Measurements from ENCODE around the gene RING1. TPM values are rescaled to one million over a fixed set of nuclear protein-coding genes. Genes with fewer than 3 reads are reported as not detected.

RING1 gene
- total RNA-seq, 1 donor from 2014 or later = 30.8 TPM

DNA sequence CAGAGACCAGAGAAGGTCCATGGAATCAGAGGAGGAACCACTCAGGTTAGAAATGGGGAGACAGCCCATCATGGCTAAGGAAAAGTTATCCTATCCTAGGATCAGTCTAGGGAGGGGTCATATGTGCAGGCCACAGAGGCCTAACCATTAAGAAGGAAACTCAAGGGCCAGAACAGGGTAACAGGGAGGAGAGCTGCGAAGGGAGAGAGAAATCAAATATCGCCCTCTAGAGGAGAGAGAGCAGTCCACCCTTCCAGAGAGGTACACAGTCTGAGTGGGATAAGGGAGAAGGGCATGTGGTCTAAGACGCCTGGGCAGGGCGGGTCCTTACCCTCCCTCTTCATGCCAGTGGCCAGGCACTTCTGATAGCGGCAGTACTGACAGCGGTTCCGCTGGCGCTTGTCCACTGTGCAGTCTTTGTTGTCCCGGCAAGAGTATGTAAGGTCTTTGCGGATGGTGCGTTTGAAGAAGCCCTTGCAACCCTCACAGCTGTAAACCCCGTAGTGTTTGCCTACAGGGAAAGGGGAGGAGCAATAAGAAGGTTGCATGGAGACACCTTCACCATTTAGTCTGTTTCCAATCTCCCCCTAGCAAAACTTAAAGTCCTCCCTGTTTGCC lies 10.8 kb upstream of the RING1 start:
- H3K79me2 ChIP-seq (ENCODE audit: insufficient read depth, low read length) = peaks cover 53% of the 10 kb centered on the region
- Mint-ChIP-seq H3K4me1 (ENCODE audit: low read depth, unreplicated experiment) (peaks cover 23% of the 10 kb centered on the region), H3K9me3 (ENCODE audit: unreplicated experiment) (no peaks in the 10 kb centered on the region), H3K27ac (ENCODE audit: unreplicated experiment) (peak overlapping the region; percentile 30), H3K27me3 (ENCODE audit: low read depth, unreplicated experiment) (peaks cover 2% of the 10 kb centered on the region), H3K36me3 (ENCODE audit: low read depth, unreplicated experiment) (peaks cover 32% of the 10 kb centered on the region), H3K4me3 (ENCODE audit: unreplicated experiment) (peak overlapping the region; percentile 34)
- peak overlapping the region; percentile 96 for H3K4me2 ChIP-seq (ENCODE audit: low read length)
- DNase-seq (ENCODE audit: low read depth) (peak; percentile 48), FAIRE-seq (no peak)
- H4K20me1 ChIP-seq (ENCODE audit: insufficient read depth, low read length) = peaks cover 74% of the 10 kb centered on the region
- H2AFZ ChIP-seq (ENCODE audit: low read depth, low read length) = no peak overlapping the region
- no peaks in the 10 kb centered on the region for H3K9me3 ChIP-seq (ENCODE audit: insufficient read depth, low read depth, low read length)
- no peak overlapping the region for H3K4me3 ChIP-seq (ENCODE audit: insufficient read depth, low read depth, low read length)
- peak overlapping the region; percentile 13 for H3K9ac ChIP-seq (ENCODE audit: low read length)
- H3K27me3 ChIP-seq (ENCODE audit: insufficient read depth, low read length) = no peaks in the 10 kb centered on the region
- H3K4me1 ChIP-seq (ENCODE audit: insufficient read depth, low read length) = peaks cover 19% of the 10 kb centered on the region
- H3K36me3 ChIP-seq (ENCODE audit: insufficient read depth, low read length) = peaks cover 41% of the 10 kb centered on the region
- peak; percentile 78 for TF ChIP-seq CTCF (IDR thresholded peaks at IDR 0.05; ENCODE audit: insufficient read depth, low read depth, low read length)
- TF ChIP-seq EZH2 (IDR thresholded peaks at IDR 0.05; ENCODE audit: insufficient read depth, low read length) = no peak
- H3K27ac ChIP-seq (ENCODE audit: low read depth, low read length) = no peak overlapping the region

DNA sequence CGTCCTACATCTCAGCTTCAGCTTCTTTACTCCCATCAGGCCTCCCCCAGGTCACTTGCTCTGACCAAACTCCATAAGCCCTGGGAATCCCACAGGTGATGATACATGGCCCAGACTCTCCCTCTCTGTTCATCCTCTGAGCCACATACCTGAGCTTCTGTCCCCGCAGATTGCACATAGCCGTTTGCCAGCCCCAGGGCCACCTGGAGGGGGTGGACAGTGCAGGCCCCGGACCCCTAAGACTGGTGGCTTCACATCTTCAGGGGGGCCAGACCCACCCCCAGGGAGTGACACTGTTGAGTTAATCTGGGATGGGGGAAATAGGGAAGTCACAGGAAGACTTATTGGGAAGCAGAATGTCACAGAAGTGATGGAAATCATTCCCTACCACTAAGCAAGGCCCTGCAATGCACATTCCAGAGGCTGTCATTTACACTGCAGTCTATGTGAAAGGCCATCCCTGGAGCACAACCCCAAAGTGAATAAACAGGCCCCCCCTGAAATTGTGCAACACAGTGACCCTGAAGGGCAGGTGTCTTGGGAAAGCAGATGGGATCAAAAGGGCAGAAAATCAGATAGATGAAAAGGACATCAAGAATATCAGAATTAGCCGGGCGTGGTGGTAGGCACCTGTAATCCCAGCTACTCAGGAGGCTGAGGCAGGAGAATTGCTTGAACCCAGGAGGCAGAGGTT lies 10.0 kb upstream of the RING1 start:
- no peak overlapping the region for H2AFZ ChIP-seq (ENCODE audit: low read depth, low read length)
- H3K4me3 ChIP-seq (ENCODE audit: insufficient read depth, low read depth, low read length) = no peak overlapping the region
- Mint-ChIP-seq H3K9me3 (ENCODE audit: unreplicated experiment) (no peaks in the 10 kb centered on the region), H3K4me1 (ENCODE audit: low read depth, unreplicated experiment) (peaks cover 29% of the 10 kb centered on the region), H3K36me3 (ENCODE audit: low read depth, unreplicated experiment) (peaks cover 40% of the 10 kb centered on the region), H3K4me3 (ENCODE audit: unreplicated experiment) (peak overlapping the region; percentile 91), H3K27ac (ENCODE audit: unreplicated experiment) (peak overlapping the region; percentile 54), H3K27me3 (ENCODE audit: low read depth, unreplicated experiment) (no peaks in the 10 kb centered on the region)
- peaks cover 23% of the 10 kb centered on the region for H3K4me1 ChIP-seq (ENCODE audit: insufficient read depth, low read length)
- peaks cover 48% of the 10 kb centered on the region for H3K36me3 ChIP-seq (ENCODE audit: insufficient read depth, low read length)
- H3K27me3 ChIP-seq (ENCODE audit: insufficient read depth, low read length) = no peaks in the 10 kb centered on the region
- TF ChIP-seq CTCF (IDR thresholded peaks at IDR 0.05; ENCODE audit: insufficient read depth, low read depth, low read length) = no peak
- no peak for TF ChIP-seq EZH2 (IDR thresholded peaks at IDR 0.05; ENCODE audit: insufficient read depth, low read length)
- FAIRE-seq = no peak
- peak overlapping the region; percentile 13 for H3K9ac ChIP-seq (ENCODE audit: low read length)
- H3K27ac ChIP-seq (ENCODE audit: low read depth, low read length) = no peak overlapping the region
- H3K9me3 ChIP-seq (ENCODE audit: insufficient read depth, low read depth, low read length) = no peaks in the 10 kb centered on the region
- peak overlapping the region; percentile 96 for H3K4me2 ChIP-seq (ENCODE audit: low read length)
- peaks cover 61% of the 10 kb centered on the region for H3K79me2 ChIP-seq (ENCODE audit: insufficient read depth, low read length)
- H4K20me1 ChIP-seq (ENCODE audit: insufficient read depth, low read length) = peaks cover 82% of the 10 kb centered on the region
- DNase-seq (ENCODE audit: low read depth) = no peak

Data from astrocyte (in vitro differentiated cells and primary cell).